GM10847 (cell line): ENCODE measurements around the gene RALGPS2.

Source experiments
- POLR2A ChIP-seq: IDR thresholded peaks from 2 replicates; pipeline ENCODE4 v1.6.1; 2011; ENCODE audit not compliant: insufficient read length; ENCODE audit errors: extremely low read depth

Gene RALGPS2

DNA sequence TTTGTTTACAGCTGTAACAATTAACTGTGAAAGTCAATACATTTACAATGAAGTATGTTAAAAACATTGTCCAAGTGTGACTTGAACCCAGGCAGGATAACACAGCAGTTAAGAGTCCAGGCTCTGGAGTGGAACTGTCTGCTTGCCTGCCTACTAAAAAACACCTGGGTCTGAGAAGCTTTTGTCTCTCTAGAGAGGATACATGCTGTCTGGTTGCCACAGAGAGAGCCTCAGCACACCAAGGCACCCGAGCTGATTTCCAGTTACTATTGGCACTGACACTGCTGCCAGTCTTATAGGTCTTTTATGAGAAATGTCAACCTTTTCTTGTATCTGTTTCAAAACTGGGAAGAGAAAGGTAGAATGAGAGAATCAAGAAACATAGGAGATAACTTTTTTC is 20.2 kb upstream of the RALGPS2 start:
- no peak for TF ChIP-seq POLR2A

DNA sequence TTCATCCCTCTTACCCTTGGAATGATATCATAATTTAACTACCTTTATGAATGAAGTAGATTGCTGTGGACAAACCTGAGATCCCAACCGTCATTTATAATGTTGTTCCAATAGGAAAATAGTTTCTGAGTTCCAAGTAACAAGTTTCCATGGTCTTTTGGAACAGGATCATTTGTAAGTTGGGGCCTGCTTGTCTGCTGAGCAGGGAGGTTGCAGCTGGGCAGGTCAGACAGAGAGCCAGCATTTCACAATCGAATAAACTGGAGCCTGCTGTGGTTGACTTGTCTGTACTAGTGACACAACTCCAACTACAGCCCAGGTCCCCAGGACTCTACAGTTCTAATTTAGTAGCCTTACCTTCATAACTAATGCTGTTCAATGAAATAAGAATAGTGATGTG is 18.6 kb upstream of the RALGPS2 start:
- TF ChIP-seq POLR2A: no peak

DNA sequence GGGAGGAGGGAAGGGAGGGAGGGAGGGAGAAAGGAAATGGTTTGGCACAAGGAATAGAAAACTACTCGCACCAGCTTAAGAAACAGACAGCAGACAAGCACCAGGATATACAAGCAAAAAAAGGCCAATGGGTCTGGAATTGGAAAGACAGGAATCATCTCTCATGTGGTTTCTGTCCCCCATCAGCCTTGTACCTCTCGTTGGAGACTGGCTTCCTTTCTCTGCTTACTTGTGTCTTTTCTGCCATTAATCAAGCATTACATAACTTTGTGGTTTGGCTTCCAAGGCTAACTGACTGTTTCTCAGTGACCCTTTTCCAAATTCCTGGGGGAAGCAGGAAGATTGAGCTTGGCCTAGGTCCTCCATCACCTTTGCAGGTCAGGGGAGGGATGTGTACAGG is 11.8 kb upstream of the RALGPS2 start:
- TF ChIP-seq POLR2A: no peak

DNA sequence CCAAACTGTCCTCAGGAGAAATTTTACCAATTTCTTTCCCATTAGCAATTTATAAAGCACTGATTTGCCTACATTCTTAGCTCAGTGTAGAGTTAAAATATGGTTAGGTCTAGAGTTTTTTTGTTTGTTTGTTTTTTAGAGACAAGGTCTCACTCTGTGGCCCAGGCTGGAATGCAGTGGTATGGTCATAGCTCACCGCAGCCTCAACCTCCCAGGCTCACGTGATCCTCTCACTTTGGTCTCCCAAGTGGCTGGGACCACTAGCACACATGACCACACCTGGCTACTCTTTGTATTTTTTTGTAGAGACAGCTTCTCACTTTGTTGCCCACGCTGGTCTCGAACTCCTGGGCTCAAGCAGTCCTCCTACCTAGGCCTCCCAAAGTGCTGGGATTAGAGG is 10.6 kb upstream of the RALGPS2 start:
- TF ChIP-seq POLR2A: no peak

DNA sequence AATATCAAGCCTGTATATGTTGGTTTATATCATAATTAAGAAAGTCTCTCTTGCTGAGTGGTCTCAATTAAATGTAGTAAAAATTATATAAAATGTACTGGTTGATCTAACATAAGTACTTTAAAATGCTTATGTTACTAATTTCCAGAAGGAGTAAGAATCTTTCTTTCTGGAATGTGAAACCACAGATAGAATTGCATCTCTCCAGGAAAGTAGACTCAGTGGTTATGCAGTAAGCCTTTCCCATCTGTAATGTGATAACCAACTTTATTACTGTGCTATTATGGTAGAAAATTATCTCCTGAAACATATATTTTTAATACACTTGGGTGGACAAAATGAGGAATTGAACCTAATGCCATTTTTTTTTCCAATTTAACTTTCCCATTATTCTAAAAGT is 8.9 kb upstream of the RALGPS2 start:
- no peak for TF ChIP-seq POLR2A

DNA sequence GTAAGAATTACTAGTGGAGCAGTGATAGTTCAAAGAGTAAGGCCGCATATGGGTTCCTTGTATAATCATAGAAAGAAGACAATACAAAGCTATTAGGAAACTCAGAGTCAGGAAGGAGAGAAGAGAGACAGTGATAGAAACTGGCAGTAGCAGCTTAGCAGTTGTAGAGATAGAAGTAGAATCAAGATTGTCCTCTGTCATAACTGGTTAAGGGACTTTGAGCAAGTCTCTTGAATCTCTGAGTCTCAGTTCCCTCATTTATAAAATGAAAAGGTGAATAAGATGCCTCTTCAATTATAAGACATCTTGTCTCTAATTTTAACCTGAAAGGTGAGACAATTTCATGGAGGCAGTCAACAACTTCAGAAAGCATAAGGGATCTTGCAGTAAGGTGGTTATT is 6.5 kb upstream of the RALGPS2 start:
- no peak for TF ChIP-seq POLR2A

DNA sequence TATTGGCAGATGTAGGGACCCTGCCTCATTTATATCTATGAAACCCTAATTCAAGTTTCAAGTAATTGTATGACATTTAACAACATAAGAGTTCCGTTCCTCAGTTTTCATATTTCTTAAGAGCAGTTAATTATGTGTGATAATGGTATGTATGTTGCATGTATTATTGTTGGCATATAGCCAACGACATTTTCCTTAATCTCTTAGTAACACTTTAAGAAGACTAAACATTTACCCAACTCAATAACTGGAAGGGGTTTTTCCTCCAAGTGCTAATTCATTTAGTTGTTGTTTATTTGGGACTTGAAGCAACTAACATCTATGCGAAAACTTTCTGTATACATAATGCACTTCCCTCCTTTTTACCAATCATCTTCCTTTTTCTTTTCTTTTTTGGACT is 1.5 kb upstream of the RALGPS2 start:
- TF ChIP-seq POLR2A: no peak

DNA sequence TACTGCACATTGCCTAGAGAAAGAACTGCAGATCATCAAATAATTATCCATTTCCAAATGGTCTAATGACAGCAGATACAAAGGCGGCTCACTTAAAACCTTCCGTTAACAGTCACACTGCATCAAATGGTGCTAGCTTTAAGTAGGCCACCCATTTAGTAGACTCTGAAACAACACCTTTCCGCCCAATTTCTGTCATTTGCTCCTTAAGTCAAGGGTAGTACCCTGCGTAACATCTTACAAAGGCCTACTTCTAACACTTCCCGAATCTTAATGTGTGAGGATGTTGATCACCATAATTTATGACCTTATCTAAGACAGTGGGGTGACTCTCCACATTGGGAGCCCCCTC is 692 bp upstream of the RALGPS2 start:
- TF ChIP-seq POLR2A: no peak

DNA sequence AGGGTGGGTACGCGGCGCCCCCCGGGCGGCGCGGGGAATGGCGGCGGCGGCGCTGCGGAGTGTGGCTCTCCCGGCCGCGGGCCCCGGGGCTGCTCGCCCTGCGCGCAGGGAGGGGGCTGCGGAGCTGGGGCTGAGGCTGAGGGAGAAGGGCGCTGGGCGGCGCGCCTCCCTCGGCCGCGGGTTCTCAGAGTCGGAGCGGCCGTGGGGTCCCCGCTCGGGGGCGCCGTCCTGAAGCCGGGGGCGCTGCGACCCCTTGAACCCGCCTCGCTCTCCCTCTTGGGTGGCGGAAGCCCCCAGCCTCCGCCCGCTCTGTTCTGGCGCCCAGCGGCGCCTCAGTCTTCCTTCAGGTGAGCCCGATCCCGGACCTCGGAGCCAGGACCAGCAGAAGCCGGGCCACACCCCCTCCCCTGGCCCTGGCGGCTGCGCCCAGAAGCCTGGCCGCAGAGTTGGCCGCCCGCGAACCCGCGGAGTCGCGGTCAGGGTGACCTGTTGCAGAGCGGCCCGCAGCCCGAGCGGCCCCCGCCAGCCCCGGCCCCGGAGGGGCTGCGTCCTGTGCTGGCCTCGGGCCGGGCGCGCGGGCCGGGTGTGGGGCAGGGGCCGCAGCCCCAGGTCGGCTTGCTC is 532 bp downstream of the RALGPS2 start:
- TF ChIP-seq POLR2A: no peak

DNA sequence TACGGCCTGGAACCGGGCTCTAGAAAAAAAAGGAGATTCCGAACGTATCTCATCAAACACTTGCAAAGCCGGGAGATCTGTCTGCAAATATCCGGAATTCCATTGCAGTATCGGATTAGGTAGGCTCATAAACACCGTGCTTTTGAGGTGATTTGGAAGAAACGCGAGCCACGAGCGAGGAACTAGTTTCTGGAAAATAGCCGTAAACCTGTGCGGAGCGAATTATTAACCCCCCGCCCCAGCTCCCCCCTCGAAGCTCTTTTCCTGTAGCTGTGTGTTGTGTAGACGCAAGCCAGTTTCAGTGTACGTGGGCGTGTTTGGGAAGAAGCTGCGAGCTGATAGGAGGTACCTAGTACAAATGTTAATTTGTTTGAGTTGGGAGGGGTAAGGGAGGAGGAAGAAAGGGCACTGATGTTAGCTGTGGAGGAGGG is 1.1 kb downstream of the RALGPS2 start:
- TF ChIP-seq POLR2A: no peak

DNA sequence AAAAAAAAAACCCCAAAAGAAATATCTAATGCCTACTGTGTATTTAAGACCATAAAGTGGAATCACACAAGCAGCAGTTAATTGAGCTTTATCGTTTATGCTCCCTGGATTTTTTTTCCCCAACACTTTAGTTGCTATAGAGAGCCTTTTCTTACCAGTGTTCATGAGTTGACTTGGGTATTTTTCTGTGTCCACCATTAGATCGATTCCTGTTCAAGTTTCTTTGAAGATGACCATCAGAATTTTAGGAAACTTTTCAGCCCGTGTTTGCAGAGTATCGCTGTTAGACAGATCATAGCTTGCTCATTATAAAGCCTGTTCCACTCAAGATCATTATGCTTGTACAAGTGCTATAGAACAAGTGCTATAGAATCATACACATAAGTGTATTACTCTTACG is 1.5 kb downstream of the RALGPS2 start:
- no peak for TF ChIP-seq POLR2A

DNA sequence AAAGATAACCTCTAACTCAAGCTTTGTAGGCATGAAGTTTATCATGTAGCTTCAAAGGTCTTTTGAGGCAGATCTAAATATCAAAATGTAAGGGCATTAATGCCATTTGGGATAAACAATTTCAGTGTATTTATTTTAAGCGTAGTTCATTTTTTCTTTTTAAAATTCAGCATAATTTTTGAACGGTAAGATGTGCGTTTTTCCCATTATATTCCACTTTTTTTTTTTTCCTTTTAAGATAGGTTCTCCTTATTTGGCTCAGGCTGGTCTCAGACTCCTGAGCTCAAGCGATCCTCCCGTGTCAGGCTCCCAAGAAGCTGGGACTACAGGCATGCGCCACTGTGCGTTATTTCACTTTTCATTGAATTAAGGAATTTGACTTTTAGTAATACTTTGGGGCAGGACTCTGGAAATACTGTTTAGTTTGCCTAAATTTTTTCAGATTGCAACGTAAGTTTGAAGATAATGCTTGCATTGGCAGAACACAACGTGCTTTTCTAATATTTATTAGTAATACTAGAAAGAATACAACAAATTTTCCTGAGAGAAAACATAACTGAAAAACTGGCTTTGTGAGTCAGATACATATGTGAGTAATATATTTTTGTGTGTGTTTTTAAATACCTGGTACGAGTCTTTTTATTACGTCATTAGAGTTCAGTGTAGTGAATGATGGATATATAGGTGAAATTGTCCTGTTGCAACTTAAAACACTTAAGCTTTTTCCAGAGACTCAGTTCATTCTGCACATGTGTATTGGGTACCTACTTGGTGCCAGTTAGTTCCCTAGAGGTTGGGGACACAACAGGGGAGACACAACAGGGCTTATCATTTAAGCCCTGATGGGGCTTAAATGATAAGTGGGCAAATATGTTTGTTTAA is 2.2 kb downstream of the RALGPS2 start:
- no peak for TF ChIP-seq POLR2A

DNA sequence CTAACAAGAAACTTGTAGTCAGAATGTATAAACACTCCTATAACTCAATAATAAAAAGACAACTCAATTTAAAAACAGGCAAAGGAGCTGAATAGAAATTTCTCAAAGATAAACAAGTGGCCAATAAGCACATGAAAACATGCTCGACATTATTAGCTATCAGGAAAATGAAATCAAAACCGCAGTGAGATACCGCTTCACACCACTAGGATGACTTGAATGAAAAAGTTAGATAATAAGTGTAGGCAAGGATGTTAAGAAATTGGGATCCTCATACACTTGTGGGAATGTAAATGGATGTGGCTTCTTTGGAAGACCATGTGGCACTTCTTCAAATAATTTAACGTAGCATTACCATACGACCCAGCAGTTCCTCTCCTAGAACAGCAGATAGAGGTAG is 8.9 kb downstream of the RALGPS2 start:
- no peak for TF ChIP-seq POLR2A

DNA sequence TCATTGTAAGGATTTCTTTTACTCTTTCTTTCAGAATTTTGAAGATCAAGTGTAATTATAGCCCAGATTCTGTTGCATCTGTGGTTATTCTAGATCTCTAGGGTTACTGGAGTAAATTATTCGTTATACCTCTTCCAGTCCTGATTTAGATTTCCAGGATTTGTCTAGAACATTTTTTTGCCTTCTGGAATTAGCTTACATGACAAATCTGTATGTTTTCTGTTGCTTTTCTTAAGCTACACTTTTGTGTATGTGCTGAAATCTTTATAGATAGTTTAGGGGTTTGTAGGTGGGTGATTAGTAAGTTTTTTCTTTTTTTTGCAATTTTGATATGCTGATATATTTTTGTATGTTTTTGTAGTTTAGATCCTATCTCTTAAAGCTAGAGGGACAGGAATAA is 13.7 kb downstream of the RALGPS2 start:
- TF ChIP-seq POLR2A: no peak

DNA sequence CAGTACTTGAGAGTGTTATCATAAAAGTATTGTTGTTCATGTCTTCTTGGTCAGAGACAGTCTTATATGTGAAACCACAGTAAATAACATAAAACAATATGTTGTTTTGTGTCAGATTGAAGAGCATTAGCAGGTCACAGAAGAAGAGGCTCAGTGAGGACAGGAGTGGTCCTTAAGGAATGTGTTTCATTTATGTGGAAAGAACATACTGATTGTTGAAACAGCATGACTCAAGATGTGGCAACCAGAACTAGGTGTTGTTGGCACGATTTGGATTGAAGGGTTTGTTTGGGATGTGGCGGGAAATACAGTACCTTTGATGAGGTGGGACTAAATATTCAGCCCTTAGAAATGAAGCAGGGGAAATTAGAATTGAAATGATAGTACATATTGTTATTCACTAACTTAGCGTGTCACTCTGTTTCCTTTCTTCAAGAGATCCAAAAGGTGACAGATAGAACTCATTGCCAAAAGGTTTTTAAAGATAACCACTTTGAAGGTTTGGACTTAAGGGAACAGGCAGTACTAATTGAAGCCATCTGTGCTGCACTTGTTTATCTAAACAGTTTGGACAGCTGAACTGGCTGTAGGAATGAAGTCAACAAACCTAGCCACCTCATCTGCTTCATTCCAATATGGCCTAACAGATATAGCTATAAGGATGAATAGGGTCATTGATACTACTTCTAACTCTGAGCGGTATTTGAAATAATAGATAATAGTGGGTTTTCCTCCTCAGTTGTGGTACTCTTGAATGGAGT is 14.4 kb downstream of the RALGPS2 start:
- no peak for TF ChIP-seq POLR2A

DNA sequence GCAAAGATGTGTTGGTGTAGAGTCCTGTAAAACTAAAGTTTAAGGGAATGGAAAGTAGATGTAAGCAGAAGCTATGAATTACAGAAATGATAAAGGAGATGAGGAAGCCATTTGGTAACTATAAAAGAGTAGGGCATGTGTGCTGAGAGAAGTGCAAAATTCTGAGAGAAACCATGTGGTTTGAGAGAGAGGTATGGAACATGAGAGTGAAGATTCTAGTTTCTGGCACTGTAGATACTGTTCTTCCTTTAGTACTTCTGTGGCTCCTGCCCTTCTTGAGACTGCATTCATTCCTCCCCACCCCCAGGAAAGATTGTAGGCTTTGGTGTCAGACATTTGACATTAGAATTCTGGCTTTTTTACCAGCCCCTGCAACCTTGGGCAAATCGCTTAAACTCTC is 15.4 kb downstream of the RALGPS2 start:
- no peak for TF ChIP-seq POLR2A
